COLO668 (cell line): ENCODE results near the gene GAMT.

ENCODE experiments used
- DNase-seq: peaks from one replicate; lab custom pipeline; 2025; ENCODE audit not compliant: unreplicated experiment; lab: John Stamatoyannopoulos, UW

Gene GAMT

GRCh38 chr19:1418951-1419738, 17.8 kb upstream of the GAMT start:
- DNase-seq: no peak

GRCh38 chr19:1418496-1418775, 17.1 kb upstream of the GAMT start:
- DNase-seq: no peak

- DNase-seq: no peak
Observed at GRCh38 chr19:1417681-1418495, 16.5 kb upstream of the GAMT start.

- peak; percentile 15 for DNase-seq
Observed at GRCh38 chr19:1417145-1417544, 15.8 kb upstream of the GAMT start.

- DNase-seq: no peak
Observed at GRCh38 chr19:1416014-1416841, 14.9 kb upstream of the GAMT start.

GRCh38 chr19:1412995-1413800, 11.9 kb upstream of the GAMT start:
- DNase-seq: no peak

GRCh38 chr19:1412323-1412923, 11.1 kb upstream of the GAMT start:
- DNase-seq: peak; percentile 10

GRCh38 chr19:1411255-1412191, 10.2 kb upstream of the GAMT start:
- peak; percentile 79 for DNase-seq

GRCh38 chr19:1410789-1411188, 9.4 kb upstream of the GAMT start:
- no peak for DNase-seq

GRCh38 chr19:1410136-1410786, 8.9 kb upstream of the GAMT start:
- DNase-seq: peak; percentile 35

GRCh38 chr19:1409204-1410005, 8.1 kb upstream of the GAMT start:
- peak; percentile 22 for DNase-seq

GRCh38 chr19:1408300-1409203, 7.2 kb upstream of the GAMT start:
- peak; percentile 49 for DNase-seq

- DNase-seq: peak; percentile 80
Observed at GRCh38 chr19:1407528-1408299, 6.4 kb upstream of the GAMT start, which contains the start of gene DAZAP1. Gene DAZAP1 (plus strand): TSS chr19:1407586. CDS start chr19:1407774, 188 bp downstream.

GRCh38 chr19:1406774-1407527, 5.6 kb upstream of the GAMT start:
- DNase-seq: peak; percentile 99

- DNase-seq: no peak
Observed at GRCh38 chr19:1402411-1403070, 1.2 kb upstream of the GAMT start.
